Upper lobe of left lung (tissue), 6 donors: ENCODE results near the gene MUCL3. TPM values are rescaled to one million over a fixed set of nuclear protein-coding genes. Genes with fewer than 3 reads are reported as not detected.

ENCODE experiments used
- ATAC-seq, 2 donors: fragments of 200-7000 bp; cut with Tn5 transposase; one replicate each; pipeline ENCODE4 v1.9.1; 2022; ENCODE audit warnings: mild to moderate bottlenecking in 2 of 2, moderate library complexity in 2 of 2; ENCODE audit not compliant: low FRiP score in 2 of 2
- DNase-seq, 2 donors: peaks; one replicate each; pipeline ENCODE4 v3.0.0-alpha.2; 2019 to 2020
- H3K27ac ChIP-seq, 4 donors: fragments of 200-600 bp; sonication (generic); one replicate each; pipeline ENCODE4 v1.5.1; 2016 to 2019
- H3K27me3 ChIP-seq, 4 donors: fragments of 200-600 bp; sonication (generic); one replicate each; pipeline ENCODE4 v1.5.1; 2017 to 2019
- H3K36me3 ChIP-seq, 4 donors: fragments of 200-600 bp; sonication (generic); one replicate each; pipeline ENCODE4 v1.5.1; 2016 to 2019
- H3K4me1 ChIP-seq, 4 donors: fragments of 200-600 bp; sonication (generic); one replicate each; pipeline ENCODE4 v1.5.1; 2018 to 2019
- H3K4me3 ChIP-seq, 4 donors: fragments of 200-600 bp; sonication (generic); one replicate each; pipeline ENCODE4 v1.5.1; 2017 to 2019; ENCODE audit warnings: mild to moderate bottlenecking in 2 of 4, moderate library complexity in 1 of 4
- H3K9me3 ChIP-seq, 4 donors: fragments of 200-600 bp; sonication (generic); one replicate each; pipeline ENCODE4 v1.5.1; 2018 to 2019
- EP300 ChIP-seq, 4 donors: sonication (generic); formaldehyde crosslinking; IDR thresholded peaks; one replicate each; pipeline ENCODE4 v1.5.1; 2017; ENCODE audit warnings: antibody characterized with exemption in 4 of 4, control low read depth in 2 of 4
- POLR2A ChIP-seq, 4 donors: fragments of 450-650 bp; IDR thresholded peaks; one replicate each; pipeline ENCODE4 v1.5.1; 2016 to 2017; ENCODE audit warnings: antibody characterized with exemption in 4 of 4, mild to moderate bottlenecking in 2 of 4
- POLR2AphosphoS5 ChIP-seq, 2 donors: sonication (generic); formaldehyde crosslinking; IDR thresholded peaks; one replicate each; pipeline ENCODE4 v1.5.1; 2017; ENCODE audit warnings: antibody characterized with exemption in 2 of 2
- WGBS, 2 donors: methylation state at CpG; one replicate each; pipeline ENCODE4 v1.1.5; 2017 to 2018; 5-methylcytosine and 5-hydroxymethylcytosine counted together
- small RNA-seq, 4 donors: library from RNA; depleted of rRNA; stranded (forward); fragments of <200 nt; gene quantifications; one replicate each; pipeline ENCODE3, GENCODE V24; 2016
- total RNA-seq, 6 donors: library from RNA; depleted of rRNA in 4 of 6; stranded (reverse); fragments of >200 nt in 4 of 6; gene quantifications; one replicate each; pipeline versions ENCODE4 v1.1.0 to v1.2.1, GENCODE V29; 2016 to 2021
- TF ChIP-seq, protein P1 (sequence below), 6 experiments: fragments of 450-650 bp in 4 of 6; fragments of 200-600 bp in 2 of 6; sonication (generic) in 2 of 6; IDR thresholded peaks; one replicate each; pipeline ENCODE4 v1.5.1; 2016 to 2019; ENCODE audit warnings: antibody characterized with exemption in 6 of 6
- donor health status: DM: no; HTN: no; CAD: no; lungs with moderate emphysema.
- donor health status: DM: no; HTN: yes; CAD: no; lungs with severe emphysema.

The MUCL3 gene
- total RNA-seq, 6 donors from 2014 or later, result 1.8 to 38.8 (median 5.0) TPM

DNA sequence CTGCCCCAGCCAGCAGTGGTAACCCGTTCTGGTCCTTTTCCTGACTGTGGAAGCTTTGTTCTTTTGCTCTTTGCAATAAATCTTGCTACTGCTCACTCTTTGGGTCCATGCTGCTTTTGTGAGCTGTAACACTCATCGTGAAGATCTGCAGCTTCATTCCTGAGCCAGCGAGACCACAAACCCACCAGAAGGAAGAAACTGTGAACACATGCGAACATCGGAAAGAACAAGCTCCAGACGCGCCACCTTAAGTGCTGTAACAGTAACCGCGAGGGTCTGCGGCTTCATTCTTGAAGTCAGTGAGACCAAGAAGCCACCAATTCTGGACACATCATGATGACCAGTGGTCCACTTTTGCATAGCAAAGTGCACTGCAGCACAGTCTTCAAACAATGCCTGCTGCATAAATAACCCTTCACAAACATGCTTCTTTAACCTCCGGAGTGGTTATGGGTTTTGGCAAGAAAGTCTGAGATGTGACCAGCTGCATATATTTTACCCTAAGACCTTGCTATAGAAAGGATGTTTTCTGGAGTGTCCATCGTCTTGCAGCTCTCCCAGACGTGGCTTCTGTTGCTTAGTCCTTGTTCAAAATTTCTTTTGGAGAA lies 60.6 kb downstream of the MUCL3 start:
- TF ChIP-seq, protein P1, sequence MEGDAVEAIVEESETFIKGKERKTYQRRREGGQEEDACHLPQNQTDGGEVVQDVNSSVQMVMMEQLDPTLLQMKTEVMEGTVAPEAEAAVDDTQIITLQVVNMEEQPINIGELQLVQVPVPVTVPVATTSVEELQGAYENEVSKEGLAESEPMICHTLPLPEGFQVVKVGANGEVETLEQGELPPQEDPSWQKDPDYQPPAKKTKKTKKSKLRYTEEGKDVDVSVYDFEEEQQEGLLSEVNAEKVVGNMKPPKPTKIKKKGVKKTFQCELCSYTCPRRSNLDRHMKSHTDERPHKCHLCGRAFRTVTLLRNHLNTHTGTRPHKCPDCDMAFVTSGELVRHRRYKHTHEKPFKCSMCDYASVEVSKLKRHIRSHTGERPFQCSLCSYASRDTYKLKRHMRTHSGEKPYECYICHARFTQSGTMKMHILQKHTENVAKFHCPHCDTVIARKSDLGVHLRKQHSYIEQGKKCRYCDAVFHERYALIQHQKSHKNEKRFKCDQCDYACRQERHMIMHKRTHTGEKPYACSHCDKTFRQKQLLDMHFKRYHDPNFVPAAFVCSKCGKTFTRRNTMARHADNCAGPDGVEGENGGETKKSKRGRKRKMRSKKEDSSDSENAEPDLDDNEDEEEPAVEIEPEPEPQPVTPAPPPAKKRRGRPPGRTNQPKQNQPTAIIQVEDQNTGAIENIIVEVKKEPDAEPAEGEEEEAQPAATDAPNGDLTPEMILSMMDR (IDR thresholded peaks at IDR 0.05), result no peak
- TF ChIP-seq EP300 (IDR thresholded peaks at IDR 0.05), result no peak
- no peak for TF ChIP-seq POLR2A (IDR thresholded peaks at IDR 0.05)
- TF ChIP-seq POLR2AphosphoS5 (IDR thresholded peaks at IDR 0.05), result no peak
- Histone ChIP-seq H3K4me3 (no peak overlapping the region), H3K36me3 (no peaks in the 10 kb centered on the region), H3K27me3 (no peaks in the 10 kb centered on the region), H3K4me1 (peaks cover 0 to 17% (median 8%) of the 10 kb centered on the region in 4 donors), H3K27ac (no peak overlapping the region), H3K9me3 (no peaks in the 10 kb centered on the region)
- ATAC-seq (no peak), DNase-seq (no peak)
- 68 to 71% methylated on average over 13 of the region's 13 CpGs for WGBS, 2 donors

DNA sequence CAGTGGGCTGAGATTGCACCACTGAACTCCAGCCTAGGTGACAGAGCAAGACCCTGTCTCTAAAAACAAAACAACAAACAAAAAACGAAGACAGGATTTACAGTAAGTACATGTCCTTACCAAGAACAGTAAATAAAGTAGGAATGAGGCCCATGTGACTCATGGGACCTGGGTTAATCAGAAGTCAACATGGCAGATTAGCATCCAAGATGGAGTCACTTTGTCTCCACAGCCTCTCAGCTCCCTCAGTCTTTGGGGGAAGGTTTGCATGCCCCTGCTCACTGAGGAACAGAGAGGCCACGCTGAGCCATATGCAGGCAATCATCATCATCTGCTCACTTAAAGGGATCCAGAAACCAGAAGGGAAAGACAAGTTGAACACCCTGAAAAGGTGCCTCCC lies 61.7 kb downstream of the MUCL3 start:
- Histone ChIP-seq H3K4me1 (peaks cover 0 to 21% (median 10%) of the 10 kb centered on the region in 4 donors), H3K9me3 (no peaks in the 10 kb centered on the region), H3K36me3 (no peaks in the 10 kb centered on the region), H3K4me3 (no peak overlapping the region), H3K27ac (no peak overlapping the region), H3K27me3 (no peaks in the 10 kb centered on the region)
- 69 to 79% methylated on average over 2 of the region's 2 CpGs for WGBS, 2 donors
- DNase-seq, result no peak
- TF ChIP-seq POLR2A (IDR thresholded peaks at IDR 0.05) (no peak), POLR2AphosphoS5 (IDR thresholded peaks at IDR 0.05) (no peak), EP300 (IDR thresholded peaks at IDR 0.05) (no peak)
- TF ChIP-seq, protein P1 (IDR thresholded peaks at IDR 0.05), result no peak
- no peak for ATAC-seq

Small RNA genes within 50 kb of the gene (small RNA-seq; reads per million reads assigned to genes)
- gene RF00019, result 0 reads per million in 4 donors

Other genes with a start within 250 kb of the MUCL3 start
- 10 to 100 TPM in 1 of 6 donors, 1 to 10 TPM in 5; 3.3 to 13.4 (median 7.2) TPM for gene NRM, start 250.0 kb upstream of the MUCL3 start, total RNA-seq
- gene MDC1, start 223.7 kb upstream of the MUCL3 start, total RNA-seq, result 10 to 100 TPM; 13.5 to 33.5 (median 24.2) TPM
- 100 to 1,000 TPM in 4 of 6 donors, 10 to 100 TPM in 2; 71.2 to 347 (median 149) TPM for gene TUBB, start 220.6 kb upstream of the MUCL3 start, total RNA-seq
- 100 to 1,000 TPM; 133 to 212 (median 143) TPM for gene FLOT1, start 198.3 kb upstream of the MUCL3 start, total RNA-seq
- 10 to 100 TPM in 4 of 6 donors, 1 to 10 TPM in 2; 4.2 to 61.1 (median 19.8) TPM for gene IER3, start 196.4 kb upstream of the MUCL3 start, total RNA-seq
- 100 to 1,000 TPM in 5 of 6 donors, 10 to 100 TPM in 1; 75.4 to 147 (median 111) TPM for gene DDR1, start 56.5 kb upstream of the MUCL3 start, total RNA-seq
- gene GTF2H4, start 32.8 kb upstream of the MUCL3 start, total RNA-seq, result 10 to 100 TPM; 10.1 to 47.6 (median 27.6) TPM
- gene VARS2, start 26.7 kb upstream of the MUCL3 start, total RNA-seq, result 10 to 100 TPM; 23.0 to 56.6 (median 29.5) TPM
- gene SFTA2, start 8.8 kb upstream of the MUCL3 start, total RNA-seq, result 100 to 1,000 TPM in 5 of 6 donors, 10 to 100 TPM in 1; 80.7 to 511 (median 229) TPM
- 1 to 10 TPM; 2.1 to 5.2 (median 3.6) TPM for gene MUC21, start 42.7 kb downstream of the MUCL3 start, total RNA-seq
- under 1 TPM in 3 of 6 donors, not detected in 3; 0.06 to 0.15 (median 0.07) TPM for gene MUC22, start 69.5 kb downstream of the MUCL3 start, total RNA-seq
- gene C6orf15, start 171.6 kb downstream of the MUCL3 start, total RNA-seq, result not detected
- 1 to 10 TPM; 3.2 to 9.4 (median 4.4) TPM for gene PSORS1C1, start 173.8 kb downstream of the MUCL3 start, total RNA-seq
- gene CDSN, start 179.5 kb downstream of the MUCL3 start, total RNA-seq, result not detected
- not detected for gene PSORS1C2, start 198.1 kb downstream of the MUCL3 start, total RNA-seq
- gene CCHCR1, start 216.8 kb downstream of the MUCL3 start, total RNA-seq, result 10 to 100 TPM in 5 of 6 donors, 1 to 10 TPM in 1; 5.5 to 83.8 (median 19.5) TPM
- 10 to 100 TPM in 1 of 6 donors, 1 to 10 TPM in 5; 4.2 to 10.0 (median 5.3) TPM for gene TCF19, start 217.6 kb downstream of the MUCL3 start, total RNA-seq
- gene POU5F1, start 229.7 kb downstream of the MUCL3 start, total RNA-seq, result 10 to 100 TPM in 2 of 6 donors, 1 to 10 TPM in 4; 4.1 to 13.6 (median 5.7) TPM